A673 (cell line): ENCODE data around the gene EFCAB7. TPM values are rescaled to one million over a fixed set of nuclear protein-coding genes. Genes with fewer than 3 reads are reported as not detected.

ENCODE experiments used
- BruUV-seq: library from RNA; stranded (reverse); fragments of 400-500 nt; replicated peaks from 2 replicates; lab custom pipeline; 2021; lab: Mats Ljungman, UMichigan
- CTCF ChIA-PET: fragments of 300-600 bp; sonication (Branson Sonifier 250); formaldehyde crosslinking; loops from one replicate; lab custom pipeline; 2022; ENCODE audit warnings: antibody characterized with exemption; lab: Charles Lee
- POLR2A ChIA-PET: fragments of 300-600 bp; sonication (Branson Sonifier 250); formaldehyde crosslinking; loops from one replicate; lab custom pipeline; 2022; ENCODE audit warnings: antibody characterized with exemption; ENCODE audit not compliant: low non-redundant PET; lab: Charles Lee
- DNase-seq: peaks from one replicate; pipeline ENCODE4 v3.0.0-alpha.2; 2015; ENCODE audit warnings: low spot score
- H3K27ac ChIP-seq: fragments of 200-600 bp; sonication (generic); 2 replicates; pipeline ENCODE4 v1.5.1; 2016; ENCODE audit warnings: mixed run types, low read depth, mild to moderate bottlenecking, mixed read lengths, antibody characterized with exemption, low read length; ENCODE audit not compliant: poor library complexity, severe bottlenecking
- H3K27me3 ChIP-seq: fragments of 200-600 bp; sonication (generic); replicated peaks from 2 replicates; pipeline ENCODE4 v1.6.1; 2017; ENCODE audit warnings: mixed run types, low read depth, mild to moderate bottlenecking, mixed read lengths, antibody characterized with exemption, low read length; ENCODE audit not compliant: insufficient read depth, poor library complexity
- H3K36me3 ChIP-seq: fragments of 200-600 bp; sonication (generic); 2 replicates; pipeline ENCODE4 v1.6.1; 2016; ENCODE audit warnings: mixed run types, mild to moderate bottlenecking, mixed read lengths, antibody characterized with exemption, low read length; ENCODE audit not compliant: insufficient read depth, poor library complexity, severe bottlenecking
- H3K4me1 ChIP-seq: fragments of 200-600 bp; sonication (generic); 2 replicates; pipeline ENCODE4 v1.6.1; 2017; ENCODE audit warnings: mixed run types, mild to moderate bottlenecking, mixed read lengths, antibody characterized with exemption, low read length; ENCODE audit not compliant: insufficient read depth, poor library complexity, severe bottlenecking
- H3K4me3 ChIP-seq: fragments of 200-600 bp; sonication (generic); 2 replicates; pipeline ENCODE4 v1.5.1; 2016; ENCODE audit warnings: low read depth, mixed run types, mild to moderate bottlenecking, mixed read lengths, low read length; ENCODE audit not compliant: poor library complexity, severe bottlenecking
- H3K9me3 ChIP-seq: fragments of 200-600 bp; sonication (generic); 2 replicates; pipeline ENCODE4 v1.6.1; 2016; ENCODE audit warnings: mixed run types, low read depth, mild to moderate bottlenecking, mixed read lengths, antibody characterized with exemption, low read length; ENCODE audit not compliant: poor library complexity, severe bottlenecking
- CTCF ChIP-seq: fragments of 300-800, 200-600 bp; sonication (generic); conservative IDR thresholded peaks from 2 replicates; pipeline ENCODE4 v1.5.1; 2017; ENCODE audit warnings: low read depth, mild to moderate bottlenecking, antibody characterized with exemption, low read length, moderate library complexity, mixed read lengths
- EZH2 ChIP-seq: fragments of 200-600 bp; sonication (generic); IDR thresholded peaks from 2 replicates; pipeline ENCODE4 v1.6.1; 2017; ENCODE audit warnings: borderline replicate concordance, low read depth, mild to moderate bottlenecking, mixed read lengths, antibody characterized with exemption, low read length; ENCODE audit not compliant: poor library complexity, severe bottlenecking
- intact Hi-C: fragments of 100-400 bp; cut with micrococcal nuclease; formaldehyde crosslinking; loops from one replicate; pipeline ENCODE4 v1.10.0; 2022; ENCODE audit not compliant: unreplicated experiment
- total RNA-seq: library from RNA; stranded (reverse); gene quantifications from 2 replicates; pipeline ENCODE4 v1.2.3, GENCODE V29; 2021

The EFCAB7 gene
- total RNA-seq, 1 experiment from 2014 or later, result 21.6 TPM

DNA sequence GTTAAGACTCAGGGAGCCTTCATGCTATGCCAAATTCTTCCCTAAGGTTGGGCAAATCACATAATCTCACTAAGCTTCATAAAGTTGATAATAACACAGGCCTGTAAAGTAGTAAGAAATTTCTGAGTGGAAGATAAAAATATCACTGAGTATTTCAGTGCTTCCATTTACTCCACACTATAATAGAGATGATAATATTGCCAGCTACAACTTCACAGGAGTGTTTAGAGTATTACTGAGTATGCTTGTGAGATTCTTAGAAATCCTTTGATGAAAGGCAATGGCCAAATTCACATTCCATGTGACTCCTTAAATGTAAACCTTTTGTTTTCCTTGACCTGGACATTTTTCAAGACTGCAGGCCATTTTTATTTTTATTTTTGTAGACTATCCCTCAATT is 10.7 kb upstream of the EFCAB7 start:
- Histone ChIP-seq H3K36me3 (peaks cover 19% of the 10 kb centered on the region), H3K27me3 (no peaks in the 10 kb centered on the region), H3K4me3 (no peak overlapping the region), H3K4me1 (no peaks in the 10 kb centered on the region), H3K9me3 (peaks cover 3% of the 10 kb centered on the region), H3K27ac (no peak overlapping the region)
- BruUV-seq, result no TSS peak
- DNase-seq, result no peak
- no peak for TF ChIP-seq CTCF
- POLR2A ChIA-PET, result no interaction called here
- CTCF ChIA-PET, result no interaction called here
- intact Hi-C loops, result no loop called here

DNA sequence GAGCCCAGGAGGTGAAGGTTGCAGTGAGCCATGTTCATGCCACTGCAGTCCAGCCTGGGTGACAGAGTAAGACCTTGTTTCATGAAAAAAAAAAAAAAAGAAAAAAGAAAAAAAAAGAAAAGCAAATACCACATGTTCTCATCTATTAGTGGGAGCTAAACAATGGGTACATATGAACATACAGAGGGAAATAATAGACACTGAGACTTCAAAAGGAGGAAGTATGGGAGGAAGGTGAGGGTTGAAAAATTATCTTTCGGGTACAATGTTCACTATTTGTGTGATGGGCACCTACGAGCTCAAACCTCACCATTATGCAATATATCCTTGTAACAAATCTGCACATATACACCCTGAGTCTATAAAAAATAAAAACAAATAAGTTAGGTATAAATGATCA is 6.7 kb upstream of the EFCAB7 start:
- no peak overlapping the region for H3K4me3 ChIP-seq
- H3K27me3 ChIP-seq, result no peaks in the 10 kb centered on the region
- H3K9me3 ChIP-seq, result peaks cover 3% of the 10 kb centered on the region
- no peak for TF ChIP-seq EZH2
- TF ChIP-seq CTCF, result no peak
- intact Hi-C loops, result no loop called here
- no peak overlapping the region for H3K27ac ChIP-seq
- no peaks in the 10 kb centered on the region for H3K36me3 ChIP-seq
- BruUV-seq, result no TSS peak
- no peak for DNase-seq
- peaks cover 9% of the 10 kb centered on the region for H3K4me1 ChIP-seq
- POLR2A ChIA-PET, result no interaction called here
- CTCF ChIA-PET, result no interaction called here

DNA sequence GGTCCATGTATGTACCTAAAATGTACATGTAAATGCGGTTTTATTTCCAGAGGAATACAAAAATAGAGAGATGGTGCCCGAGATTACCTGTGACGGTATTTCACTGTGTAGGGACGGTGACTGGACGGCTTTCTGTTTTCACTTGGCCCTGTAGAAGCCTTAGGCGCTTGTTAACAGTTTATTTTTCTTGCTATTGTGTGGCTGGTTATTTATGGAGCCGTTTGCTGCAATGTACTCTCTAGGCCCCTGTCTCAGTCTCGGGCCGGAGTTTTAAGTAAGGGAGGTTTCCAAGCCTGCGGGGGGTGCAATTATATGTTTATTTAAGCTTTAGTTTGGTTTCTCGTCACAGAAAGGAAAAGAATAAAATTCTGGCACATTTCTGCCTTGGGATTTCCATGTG is 413 bp downstream of the EFCAB7 start:
- TF ChIP-seq EZH2, result no peak
- TF ChIP-seq CTCF, result no peak
- no peaks in the 10 kb centered on the region for H3K27me3 ChIP-seq
- peak overlapping the region; percentile 63 for H3K4me3 ChIP-seq
- intact Hi-C loops, result no loop called here
- H3K9me3 ChIP-seq, result no peaks in the 10 kb centered on the region
- peaks cover 18% of the 10 kb centered on the region for H3K36me3 ChIP-seq
- BruUV-seq, result no TSS peak
- peaks cover 20% of the 10 kb centered on the region for H3K4me1 ChIP-seq
- peak overlapping the region; percentile 95 for H3K27ac ChIP-seq
- CTCF ChIA-PET, result no interaction called here
- DNase-seq, result no peak
- POLR2A ChIA-PET, result no interaction called here
